Dermis microvascular lymphatic vessel endothelial cell (primary cell): ENCODE measurements around the gene FBXO4. TPM values are rescaled to one million over a fixed set of nuclear protein-coding genes. Genes with fewer than 3 reads are reported as not detected.

Experiments used
- DNase-seq, 2 donors: peaks; one replicate each; pipeline versions ENCODE4 v3.0.0 to v3.0.0-alpha.2; 2010; ENCODE audit warnings: low read depth in 2 of 2
- total RNA-seq: library from RNA; depleted of rRNA; stranded (reverse); fragments of >200 nt; gene quantifications from 2 replicates; pipeline ENCODE4 v1.2.1, GENCODE V29; 2014

The FBXO4 gene
- 8.1 and 8.5 TPM in 2 replicates for total RNA-seq

DNA sequence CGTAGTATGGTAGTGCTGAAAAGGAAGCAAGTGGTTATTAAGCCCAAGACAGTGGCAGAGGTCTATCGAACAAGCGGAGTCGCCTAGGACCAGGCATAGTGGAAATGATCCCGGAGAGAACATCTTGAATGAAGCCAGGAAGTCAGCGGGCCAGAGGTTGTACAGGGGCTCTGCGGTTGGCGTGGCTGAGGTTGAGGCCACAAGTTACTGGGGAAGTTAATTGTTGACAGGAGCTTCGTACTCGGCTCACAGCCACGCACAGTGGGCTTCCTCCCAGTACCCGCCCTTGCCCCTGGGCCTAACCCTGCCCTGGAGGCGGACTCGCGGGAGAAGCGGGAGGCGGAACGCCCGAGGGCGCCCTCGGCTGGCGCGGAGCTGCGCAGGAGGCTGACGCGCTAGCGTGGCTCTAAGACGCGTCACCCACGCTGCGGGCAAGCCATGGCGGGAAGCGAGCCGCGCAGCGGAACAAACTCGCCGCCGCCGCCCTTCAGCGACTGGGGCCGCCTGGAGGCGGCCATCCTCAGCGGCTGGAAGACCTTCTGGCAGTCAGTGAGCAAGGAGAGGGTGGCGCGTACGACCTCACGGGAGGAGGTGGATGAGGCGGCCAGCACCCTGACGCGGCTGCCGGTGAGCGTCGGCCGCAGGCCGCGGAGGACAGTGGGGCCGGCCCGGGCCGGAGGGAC, at the start of gene FBXO4:
Gene FBXO4 (plus strand): TSS at position 410 of the 683 bp plus-strand sequence. CDS start 29 bp downstream, at position 439.
- peak; percentile 58 to 87 for DNase-seq

DNA sequence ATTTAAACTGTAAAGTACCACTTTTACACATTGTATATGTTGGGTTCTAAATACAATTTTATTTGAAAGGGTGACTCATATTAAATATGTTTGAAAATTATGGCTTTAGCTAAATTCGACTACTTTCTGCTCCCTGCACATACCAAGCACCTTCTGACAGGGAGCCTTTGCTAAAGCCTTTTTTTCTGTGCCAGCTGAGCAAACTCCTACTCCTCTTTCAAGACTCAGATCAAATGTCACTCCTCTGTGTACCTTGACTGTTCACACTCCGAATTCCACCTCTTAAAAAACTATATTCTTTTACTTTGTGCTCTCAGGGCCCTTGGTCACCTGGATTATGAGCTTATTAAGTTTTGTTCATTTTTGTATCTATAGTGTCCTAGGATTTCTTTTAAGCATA, 48.4 kb upstream of the FBXO4 start:
- DNase-seq: no peak

- no peak for DNase-seq
Measured at GRCh38 chr5:41877408-41877807, 47.7 kb upstream of the FBXO4 start.

DNA sequence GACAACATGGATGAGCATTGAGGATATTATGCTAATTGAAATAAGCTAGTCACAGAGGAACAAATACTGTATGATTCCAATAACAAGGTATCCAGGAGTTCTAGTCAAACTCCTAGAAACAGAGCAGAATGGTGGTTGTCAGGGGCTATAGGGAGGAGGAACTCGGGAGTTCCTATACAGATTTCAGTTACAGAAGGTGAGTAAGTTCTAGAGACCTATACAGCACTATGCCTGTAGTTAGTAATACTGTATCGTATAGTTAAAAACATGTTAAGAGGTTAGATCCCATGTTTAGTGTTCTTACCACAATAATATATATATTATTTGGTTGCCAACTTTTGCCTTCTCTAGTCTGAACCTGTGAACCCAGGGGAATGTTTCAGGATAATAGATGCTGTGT, 46.9 kb upstream of the FBXO4 start:
- DNase-seq: no peak

- no peak for DNase-seq
Measured at GRCh38 chr5:41878643-41879478, 46.2 kb upstream of the FBXO4 start.

GRCh38 chr5:41882765-41883164, 42.3 kb upstream of the FBXO4 start:
- DNase-seq: no peak

- DNase-seq: no peak
Measured at GRCh38 chr5:41883243-41883642, 41.8 kb upstream of the FBXO4 start.

DNA sequence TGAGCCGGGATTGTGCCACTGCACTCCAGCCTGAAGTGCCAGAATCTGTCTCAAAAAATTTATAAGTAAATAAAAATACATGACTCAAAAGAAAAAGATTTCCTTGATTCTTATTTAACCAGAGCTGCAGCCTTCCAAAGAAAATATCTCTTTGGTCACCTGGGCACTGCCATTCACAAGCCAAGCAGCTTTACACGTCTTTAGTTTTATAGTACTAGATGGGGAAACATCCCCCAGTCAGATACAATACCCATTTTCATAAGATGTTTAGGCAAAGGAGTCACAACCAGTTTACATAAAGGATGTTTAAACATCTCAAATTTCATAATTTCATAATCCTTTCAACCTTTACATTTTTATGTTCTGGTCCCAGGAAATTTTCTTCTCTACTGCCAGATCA, 41.1 kb upstream of the FBXO4 start:
- no peak for DNase-seq

DNA sequence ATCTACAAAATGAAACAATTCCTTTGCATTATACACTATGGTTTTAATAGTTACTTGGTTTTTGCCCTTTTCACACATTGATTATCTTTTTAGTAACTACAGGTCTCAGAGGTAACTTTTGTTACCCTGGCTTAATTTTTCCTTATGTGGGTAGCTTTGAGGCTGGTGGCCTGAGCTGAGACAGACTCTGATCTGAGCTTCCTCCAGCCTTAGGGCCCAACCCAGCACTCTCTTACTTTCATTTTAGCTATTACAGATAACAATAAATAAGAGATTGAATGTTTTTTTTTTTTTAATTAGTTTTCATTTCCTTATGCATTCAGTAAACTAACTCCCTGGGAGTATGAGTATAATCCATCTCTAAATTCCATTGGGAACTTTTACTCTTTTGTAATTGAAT, 39.8 kb upstream of the FBXO4 start:
- DNase-seq: no peak

DNA sequence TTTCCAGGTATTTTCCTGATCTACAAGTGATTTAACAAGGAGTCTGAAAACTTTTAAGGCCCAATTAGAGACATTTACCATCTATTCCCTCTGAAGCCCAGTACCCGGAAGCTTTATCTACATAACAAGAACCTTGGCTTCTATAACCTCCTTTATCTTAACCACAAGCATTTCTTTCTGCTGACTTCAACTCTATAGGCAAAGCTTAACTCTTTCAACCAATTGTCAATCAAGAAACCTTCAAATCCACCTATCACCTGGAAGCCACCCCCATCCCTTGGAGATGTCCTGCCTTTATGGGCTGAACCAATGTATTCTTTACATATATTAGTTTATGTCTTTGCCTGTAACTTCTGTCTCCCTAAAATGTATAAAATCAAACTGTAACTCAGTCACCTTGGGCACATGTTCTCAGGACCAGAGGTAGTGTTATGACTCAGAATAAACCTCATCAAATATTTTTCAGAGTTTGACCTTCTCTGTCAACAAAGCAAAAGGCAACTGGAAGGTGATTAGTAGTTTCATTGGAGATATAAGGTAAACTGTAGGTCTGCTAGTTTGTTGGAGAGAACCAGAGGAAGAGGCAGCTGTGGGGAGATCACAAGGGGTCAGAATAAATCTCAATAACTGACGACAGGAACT, 33.9 kb upstream of the FBXO4 start:
- DNase-seq: no peak

- DNase-seq: no peak
Measured at GRCh38 chr5:41892031-41892430, 33.0 kb upstream of the FBXO4 start.

GRCh38 chr5:41893074-41893851, 31.8 kb upstream of the FBXO4 start:
- no peak for DNase-seq

- no peak for DNase-seq
Measured at GRCh38 chr5:41896230-41896629, 28.9 kb upstream of the FBXO4 start.

DNA sequence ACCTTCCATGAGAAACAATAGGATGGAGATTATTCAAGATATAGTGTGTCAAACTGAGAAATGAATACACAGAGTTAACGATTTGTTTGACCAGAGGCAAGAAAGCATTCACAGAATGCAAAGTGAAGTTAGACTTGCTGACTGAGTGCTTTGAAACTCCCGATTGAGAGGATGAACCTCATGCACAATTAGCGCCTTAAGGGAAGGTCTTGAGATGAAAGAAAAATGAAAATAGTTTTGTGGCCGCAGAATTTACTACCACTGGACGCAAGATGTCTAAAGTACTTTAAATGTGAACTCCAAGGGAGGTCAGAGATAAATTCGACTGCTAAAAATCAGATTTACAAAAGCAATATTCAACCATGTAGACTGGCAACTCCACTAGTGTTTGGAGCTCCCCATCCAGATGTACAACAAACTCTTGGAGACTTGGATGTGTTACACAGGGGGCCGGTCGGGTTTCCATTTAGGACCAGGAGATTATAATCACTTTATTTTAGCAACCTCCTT, 21.6 kb upstream of the FBXO4 start:
- no peak for DNase-seq

DNA sequence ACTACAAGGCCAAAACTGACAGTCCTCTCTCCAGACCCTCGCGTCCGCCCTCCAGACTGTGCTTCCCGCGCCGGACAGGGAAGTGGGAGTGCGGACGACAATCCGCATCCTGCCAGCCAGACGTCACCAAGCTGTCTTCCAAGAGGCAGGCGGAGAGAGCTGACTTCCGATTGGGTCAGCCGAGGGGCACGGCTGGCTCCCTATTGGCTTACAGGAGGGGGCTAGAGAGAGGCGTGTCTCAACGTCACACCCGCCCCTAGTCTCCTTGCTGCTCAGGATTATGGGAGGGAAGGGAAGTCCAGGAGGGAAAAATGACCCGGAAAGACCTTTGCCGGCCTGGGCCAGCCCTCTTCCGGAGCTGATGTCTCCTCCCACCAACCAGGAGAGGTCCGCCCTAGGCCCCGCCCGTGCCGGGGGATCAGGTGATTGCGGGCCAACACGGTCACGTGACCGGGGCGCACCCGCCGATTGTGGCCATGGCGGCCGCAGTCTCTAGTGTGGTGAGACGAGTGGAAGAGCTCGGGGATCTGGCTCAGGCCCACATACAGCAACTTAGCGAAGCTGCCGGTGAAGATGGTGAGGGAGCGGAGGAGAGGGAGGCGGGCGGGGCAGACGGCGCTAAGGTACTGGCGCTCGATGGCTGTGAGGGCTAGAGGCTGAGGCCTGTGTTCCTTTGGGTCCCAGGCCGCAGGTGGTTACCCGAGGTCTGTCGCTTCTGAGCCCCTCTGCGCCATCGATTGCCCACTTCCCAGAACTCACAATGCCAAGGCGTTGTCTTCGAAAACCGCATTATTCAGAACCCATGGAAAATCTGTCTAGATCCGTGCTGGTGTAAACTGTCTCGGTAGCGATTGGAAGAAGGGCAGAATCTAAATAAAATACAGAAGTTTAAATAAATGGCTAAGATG, 20.9 kb upstream of the FBXO4 start, which contains the start of gene RIMOC1:
Gene RIMOC1 (plus strand): TSS at position 453 of the 908 bp plus-strand sequence. CDS start 24 bp downstream, at position 477.
- peak; percentile 99 to 100 for DNase-seq

- no peak for DNase-seq
Measured at GRCh38 chr5:41906151-41906550, 18.9 kb upstream of the FBXO4 start.

DNA sequence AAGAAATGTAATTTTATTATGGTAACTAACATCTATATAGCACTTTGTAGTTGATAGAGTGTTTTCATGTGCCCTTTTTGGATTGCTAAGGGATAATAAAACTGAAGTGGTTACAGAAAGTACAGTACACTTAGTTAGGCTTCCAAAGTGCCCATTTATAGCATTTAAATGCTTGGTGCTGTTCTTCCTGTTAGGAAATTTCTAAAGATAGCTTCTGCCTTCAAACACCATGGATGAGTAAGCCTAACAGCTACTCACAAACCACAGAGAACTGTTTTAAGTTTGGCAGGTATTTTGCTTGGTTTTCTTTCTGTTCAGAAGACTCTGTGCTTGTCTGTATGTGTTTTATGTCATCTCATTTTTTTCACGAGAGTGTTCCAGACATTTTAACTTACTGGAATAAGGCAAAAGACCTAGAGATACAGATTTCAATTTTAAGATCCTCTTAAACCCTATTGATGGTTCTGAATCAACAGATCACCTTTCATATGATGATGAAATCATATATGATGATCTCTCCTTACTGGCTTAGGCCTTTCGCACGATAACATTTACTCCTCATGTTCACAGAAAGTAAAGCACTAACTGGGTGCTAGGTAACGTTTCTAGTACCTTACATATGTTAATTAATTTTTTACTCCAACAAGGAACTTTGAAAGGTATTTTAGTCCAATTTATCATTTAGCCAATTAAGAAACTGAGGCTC, 16.6 kb upstream of the FBXO4 start:
- DNase-seq: peak in 1 of 2 donors; percentile 6

GRCh38 chr5:41918105-41918504, 7.0 kb upstream of the FBXO4 start:
- no peak for DNase-seq

DNA sequence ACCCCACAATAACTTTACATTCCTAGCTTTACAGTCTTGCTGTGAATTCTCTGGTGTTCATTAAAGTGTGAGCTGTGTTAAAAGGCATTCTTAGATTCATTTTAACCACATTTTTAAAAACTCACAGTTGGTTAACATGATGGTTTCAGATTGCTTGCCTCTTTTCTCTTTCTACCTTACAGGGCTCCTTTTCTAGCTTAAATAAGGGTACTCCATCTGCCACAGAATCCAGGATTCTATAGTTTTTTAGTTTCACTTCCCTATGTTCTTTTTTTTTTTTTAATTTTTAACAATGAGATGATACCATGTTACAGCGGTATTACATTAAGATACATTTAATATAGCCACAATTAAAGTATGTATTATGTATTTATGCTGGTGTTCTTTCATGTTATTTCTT, 3.9 kb upstream of the FBXO4 start:
- no peak for DNase-seq

DNA sequence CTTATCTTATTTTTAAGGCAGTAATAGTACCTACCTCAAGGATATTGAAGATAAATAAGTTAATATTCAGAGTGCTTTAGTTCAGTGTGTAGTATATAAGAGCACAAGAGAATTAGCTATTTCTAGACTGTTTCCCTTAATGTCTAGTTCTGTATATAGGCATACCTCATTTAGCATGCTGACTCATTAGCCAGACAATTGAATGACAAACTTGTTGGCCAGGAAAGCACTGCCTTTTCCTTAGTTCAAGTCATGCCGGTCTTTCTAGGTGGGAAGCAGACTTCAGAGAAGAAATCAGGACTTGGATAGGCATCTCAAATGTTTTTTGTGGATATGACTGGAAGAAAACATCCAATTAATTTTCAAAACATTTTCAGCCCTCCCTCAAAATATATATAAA, 3.2 kb upstream of the FBXO4 start:
- DNase-seq: peak in 1 of 2 donors; percentile 94
